Measurements from ENCODE around the gene PLP1. TPM values are rescaled to one million over a fixed set of nuclear protein-coding genes. Genes with fewer than 3 reads are reported as not detected.
"Not testable (repeated sequence)": the region's sequence is repeated elsewhere in the genome, so short reads cannot be mapped to it uniquely, and the experiment has no call there.

Gene PLP1
- total RNA-seq, 2 donors from 2014 or later: 2.9 to 77.5 TPM

DNA sequence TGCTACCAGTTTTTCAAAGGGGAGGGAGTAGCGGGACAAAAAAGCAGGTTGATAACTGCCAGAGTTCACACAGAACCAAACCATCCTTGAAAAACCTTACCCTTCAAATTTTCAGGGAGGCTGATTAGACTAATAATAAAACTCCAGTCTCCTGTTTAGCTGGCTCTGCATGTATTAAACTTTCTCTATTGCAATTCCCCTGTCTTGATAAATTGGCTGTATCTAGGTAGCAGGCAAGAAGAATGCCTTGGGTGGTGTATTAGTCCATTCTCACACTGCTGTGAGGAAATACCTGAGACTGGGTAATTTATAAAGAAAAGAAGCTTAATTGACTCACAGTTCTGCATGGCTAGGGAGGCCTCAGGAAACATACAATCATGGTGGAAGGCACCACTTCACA, 18.1 kb upstream of the PLP1 start:
- no peaks in the 10 kb centered on the region for H3K27me3 ChIP-seq (replicated peaks; ENCODE audit: insufficient read depth)
- TF ChIP-seq POLR2A (IDR thresholded peaks at IDR 0.05): no peak
- DNase-seq (ENCODE audit: low spot score): no peak
- no peaks in the 10 kb centered on the region for H3K36me3 ChIP-seq
- no peak overlapping the region for H3K4me3 ChIP-seq
- no peak overlapping the region for H3K27ac ChIP-seq
- no peaks in the 10 kb centered on the region for H3K9me3 ChIP-seq
- intact Hi-C loops (cut with DNase I): no loop called here
- WGBS: 100% methylated on average over 1 of the region's 1 CpG
- no peaks in the 10 kb centered on the region for H3K4me1 ChIP-seq (replicated peaks)

- intact Hi-C loops (cut with DNase I): not testable (repeated sequence)
These were observed 13.1 kb upstream of the PLP1 start for GRCh38 chrX:103763541-103763940.

GRCh38 chrX:103766813-103767555, 9.7 kb upstream of the PLP1 start:
- H3K4me3 ChIP-seq; DNase-seq (ENCODE audit: low spot score); intact Hi-C loops (cut with DNase I); H3K9me3 ChIP-seq; H3K4me1 ChIP-seq (replicated peaks); H3K27ac ChIP-seq; H3K36me3 ChIP-seq; H3K27me3 ChIP-seq (replicated peaks; ENCODE audit: insufficient read depth): not testable (repeated sequence)
- 70% methylated on average over 9 of the region's 9 CpGs for WGBS

More at GRCh38 chrX:103763541-103763940, 13.1 kb upstream of the PLP1 start:
- H3K36me3 ChIP-seq; DNase-seq (ENCODE audit: low spot score); H3K4me1 ChIP-seq (replicated peaks); H3K27ac ChIP-seq; H3K27me3 ChIP-seq (replicated peaks; ENCODE audit: insufficient read depth); H3K9me3 ChIP-seq; H3K4me3 ChIP-seq: not testable (repeated sequence)
- WGBS: 74% methylated on average over 5 of the region's 5 CpGs

- H3K9me3 ChIP-seq: no peaks in the 10 kb centered on the region
- no peaks in the 10 kb centered on the region for H3K4me1 ChIP-seq (replicated peaks)
- H3K36me3 ChIP-seq: no peaks in the 10 kb centered on the region
- intact Hi-C loops (cut with DNase I): loop anchor here (10.0 kb wide), 1 partner anchor 79 kb away; no protein-coding TSS in a partner anchor
- no peak overlapping the region for H3K4me3 ChIP-seq
- DNase-seq (ENCODE audit: low spot score): no peak
- no peaks in the 10 kb centered on the region for H3K27me3 ChIP-seq (replicated peaks; ENCODE audit: insufficient read depth)
- H3K27ac ChIP-seq: no peak overlapping the region
- no peak for TF ChIP-seq POLR2A (IDR thresholded peaks at IDR 0.05)
- TF ChIP-seq POLR2AphosphoS5 (IDR thresholded peaks at IDR 0.05): no peak
- TF ChIP-seq CTCF (IDR thresholded peaks at IDR 0.05): no peak
- 64% methylated on average over 2 of the region's 3 CpGs for WGBS
These were observed 3.2 kb upstream of the PLP1 start for GRCh38 chrX:103773445-103773844.

DNA sequence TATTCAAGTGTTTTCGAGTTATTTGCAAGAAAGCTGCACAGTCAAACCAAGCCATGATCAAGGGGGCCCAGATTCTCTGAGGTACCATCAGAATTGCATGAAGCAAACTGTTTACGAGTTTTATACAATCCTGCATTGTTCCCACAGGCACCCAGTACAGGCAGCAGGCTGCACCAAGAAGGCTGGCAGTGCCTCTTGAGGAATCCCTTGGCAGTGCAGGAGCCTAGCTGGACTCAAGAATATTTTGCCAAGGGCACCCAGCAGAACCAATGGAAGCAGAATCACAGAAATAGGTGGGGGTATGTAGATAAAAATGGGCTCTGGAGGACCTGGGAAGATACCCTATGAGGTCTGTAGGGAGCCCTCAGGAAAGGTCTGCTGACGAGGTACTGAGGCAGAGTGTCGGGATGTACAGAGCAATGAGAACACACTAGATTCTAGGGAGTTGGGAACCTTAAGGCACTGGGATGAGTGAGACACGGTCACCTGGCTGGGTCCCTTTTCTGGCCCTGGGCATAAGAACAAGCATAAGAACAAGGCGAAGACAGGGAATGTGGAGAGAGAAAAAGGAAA, 2.5 kb upstream of the PLP1 start:
- TF ChIP-seq POLR2AphosphoS5 (IDR thresholded peaks at IDR 0.05) (peak; percentile 27), CTCF (IDR thresholded peaks at IDR 0.05) (peak in 3 of 4 experiments; percentile 10 to 57 (median 53)), POLR2A (IDR thresholded peaks at IDR 0.05) (no peak)
- WGBS: 68% methylated on average over 6 of the region's 6 CpGs
- H3K4me3 ChIP-seq: no peak overlapping the region
- H3K27me3 ChIP-seq (replicated peaks; ENCODE audit: insufficient read depth): no peaks in the 10 kb centered on the region
- H3K4me1 ChIP-seq (replicated peaks): no peaks in the 10 kb centered on the region
- intact Hi-C loops (cut with DNase I): loop anchor here (10.0 kb wide), 1 partner anchor 79 kb away; no protein-coding TSS in a partner anchor
- DNase-seq (ENCODE audit: low spot score): peak; percentile 12
- no peaks in the 10 kb centered on the region for H3K9me3 ChIP-seq
- H3K36me3 ChIP-seq: no peaks in the 10 kb centered on the region
- H3K27ac ChIP-seq: no peak overlapping the region

DNA sequence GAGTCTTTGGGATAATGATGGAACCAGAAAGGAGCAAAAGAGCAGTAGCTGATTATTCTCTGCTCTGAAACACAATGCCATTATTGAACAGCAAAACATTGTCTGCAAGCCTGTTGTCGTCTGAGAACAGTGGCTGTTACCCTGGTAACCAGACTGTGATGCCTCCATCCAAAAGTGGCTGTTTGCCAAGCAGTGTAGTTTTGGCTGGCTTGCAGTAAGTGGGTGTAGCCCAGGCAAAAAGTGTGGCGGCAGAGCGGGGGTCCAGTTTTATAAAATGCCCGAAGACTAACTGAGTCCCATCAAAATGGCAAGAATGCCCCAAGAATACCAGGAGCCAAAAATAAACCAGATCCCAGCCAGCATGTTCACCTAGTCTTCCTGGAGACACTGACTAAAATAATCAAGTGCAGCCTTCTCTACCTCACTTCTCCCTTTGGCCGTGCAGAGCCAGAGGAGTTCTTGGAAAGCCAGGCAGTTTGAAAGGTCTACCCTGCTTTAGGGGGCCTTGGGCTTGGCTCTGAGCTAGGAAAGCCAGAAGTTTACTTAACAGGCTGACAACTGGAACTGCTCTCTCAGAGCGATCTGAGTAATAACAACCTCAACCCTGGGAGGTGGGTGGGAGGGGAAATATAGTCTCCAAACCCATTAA, 2.6 kb downstream of the PLP1 start:
- no peaks in the 10 kb centered on the region for H3K27me3 ChIP-seq (replicated peaks; ENCODE audit: insufficient read depth)
- H3K4me1 ChIP-seq (replicated peaks): no peaks in the 10 kb centered on the region
- intact Hi-C loops (cut with DNase I): loop anchor here (10.0 kb wide), 1 partner anchor 84 kb away; no protein-coding TSS in a partner anchor
- no peaks in the 10 kb centered on the region for H3K9me3 ChIP-seq
- H3K27ac ChIP-seq: no peak overlapping the region
- H3K36me3 ChIP-seq: no peaks in the 10 kb centered on the region
- H3K4me3 ChIP-seq: no peak overlapping the region
- no peak for DNase-seq (ENCODE audit: low spot score)
- WGBS: 12% methylated on average over 6 of the region's 6 CpGs
- no peak for TF ChIP-seq POLR2A (IDR thresholded peaks at IDR 0.05)
- no peak for TF ChIP-seq POLR2AphosphoS5 (IDR thresholded peaks at IDR 0.05)
- TF ChIP-seq CTCF (IDR thresholded peaks at IDR 0.05): no peak

All from prostate gland (tissue), 2 donors.